Measurements from ENCODE around the gene PTAR1. TPM values are rescaled to one million over a fixed set of nuclear protein-coding genes. Genes with fewer than 3 reads are reported as not detected.

The PTAR1 gene
- total RNA-seq, 4 donors from 2014 or later: 35.4 to 173 (median 69.0) TPM

DNA sequence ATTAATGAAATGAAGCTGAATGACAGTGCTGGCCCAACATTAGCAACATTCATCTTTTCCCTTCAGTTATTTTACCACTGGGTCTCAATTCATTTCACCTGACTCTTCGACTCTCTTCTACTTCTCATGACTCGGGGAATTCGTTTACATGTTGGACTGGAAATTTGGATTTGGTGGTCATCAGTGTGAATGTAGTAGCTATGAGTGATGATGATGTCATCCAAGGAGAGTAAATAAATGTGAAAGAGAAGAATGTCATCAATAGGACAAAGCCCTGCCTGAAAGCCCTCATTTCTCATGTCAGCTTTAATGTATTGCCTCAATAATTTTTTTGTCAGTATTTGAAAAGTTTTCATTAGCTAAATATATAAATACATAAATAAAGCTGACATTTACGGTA lies 38.9 kb upstream of the PTAR1 start:
- no peaks in the 10 kb centered on the region for H3K4me1 ChIP-seq
- H3K9me3 ChIP-seq: no peaks in the 10 kb centered on the region
- H3K27me3 ChIP-seq: no peaks in the 10 kb centered on the region
- no peaks in the 10 kb centered on the region for H3K36me3 ChIP-seq
- DNase-seq: no peak
- intact Hi-C loops (cut with DNase I; ENCODE audit: low total_unique reads): no loop called here
- TF ChIP-seq POLR2A (IDR thresholded peaks at IDR 0.05): no peak
- H3K27ac ChIP-seq: no peak overlapping the region
- H3K4me3 ChIP-seq: no peak overlapping the region

DNA sequence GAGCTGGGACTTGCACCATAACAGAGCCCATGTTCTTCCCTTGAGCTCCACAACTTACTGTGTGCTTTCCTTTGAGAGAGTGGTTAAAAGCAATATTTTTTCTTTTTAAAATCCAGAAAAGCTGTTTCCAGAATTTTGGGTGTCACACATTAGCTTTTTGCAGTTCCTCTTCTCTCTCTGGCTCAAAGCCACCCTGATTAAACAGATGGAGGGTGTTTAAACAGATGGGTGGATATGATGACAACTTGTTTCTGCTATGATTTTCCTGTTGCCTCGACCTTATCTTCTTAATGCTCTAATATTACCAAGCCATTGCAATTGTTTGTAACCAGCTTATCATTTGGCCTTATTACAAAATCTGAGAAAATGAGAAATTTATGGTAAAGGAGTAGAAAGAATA lies 37.9 kb upstream of the PTAR1 start:
- Histone ChIP-seq H3K9me3 (no peaks in the 10 kb centered on the region), H3K27ac (no peak overlapping the region), H3K4me3 (no peak overlapping the region), H3K4me1 (no peaks in the 10 kb centered on the region), H3K36me3 (no peaks in the 10 kb centered on the region), H3K27me3 (no peaks in the 10 kb centered on the region)
- intact Hi-C loops (cut with DNase I; ENCODE audit: low total_unique reads): no loop called here
- TF ChIP-seq, protein P1, sequence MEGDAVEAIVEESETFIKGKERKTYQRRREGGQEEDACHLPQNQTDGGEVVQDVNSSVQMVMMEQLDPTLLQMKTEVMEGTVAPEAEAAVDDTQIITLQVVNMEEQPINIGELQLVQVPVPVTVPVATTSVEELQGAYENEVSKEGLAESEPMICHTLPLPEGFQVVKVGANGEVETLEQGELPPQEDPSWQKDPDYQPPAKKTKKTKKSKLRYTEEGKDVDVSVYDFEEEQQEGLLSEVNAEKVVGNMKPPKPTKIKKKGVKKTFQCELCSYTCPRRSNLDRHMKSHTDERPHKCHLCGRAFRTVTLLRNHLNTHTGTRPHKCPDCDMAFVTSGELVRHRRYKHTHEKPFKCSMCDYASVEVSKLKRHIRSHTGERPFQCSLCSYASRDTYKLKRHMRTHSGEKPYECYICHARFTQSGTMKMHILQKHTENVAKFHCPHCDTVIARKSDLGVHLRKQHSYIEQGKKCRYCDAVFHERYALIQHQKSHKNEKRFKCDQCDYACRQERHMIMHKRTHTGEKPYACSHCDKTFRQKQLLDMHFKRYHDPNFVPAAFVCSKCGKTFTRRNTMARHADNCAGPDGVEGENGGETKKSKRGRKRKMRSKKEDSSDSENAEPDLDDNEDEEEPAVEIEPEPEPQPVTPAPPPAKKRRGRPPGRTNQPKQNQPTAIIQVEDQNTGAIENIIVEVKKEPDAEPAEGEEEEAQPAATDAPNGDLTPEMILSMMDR (IDR thresholded peaks at IDR 0.05): no peak
- TF ChIP-seq POLR2A (IDR thresholded peaks at IDR 0.05): no peak
- no peak for DNase-seq

DNA sequence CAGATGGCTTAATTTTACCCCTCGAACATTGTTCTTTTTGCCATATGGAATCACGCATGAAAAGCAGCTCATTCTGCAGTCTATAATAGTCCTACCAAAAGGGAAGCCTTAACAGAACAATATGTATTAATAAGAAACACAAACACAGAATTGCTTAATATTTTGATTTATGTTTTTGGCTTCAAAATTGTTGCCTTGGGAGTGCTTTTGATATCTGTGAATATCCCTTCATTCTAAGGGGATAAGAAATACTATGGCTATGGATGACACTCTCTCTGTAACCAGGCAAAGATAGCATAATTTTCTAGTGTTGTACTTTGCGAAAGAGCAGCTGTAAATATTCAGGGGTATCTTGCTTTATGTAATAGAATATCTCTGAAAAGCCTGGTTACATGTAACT lies 34.5 kb upstream of the PTAR1 start:
- H3K4me3 ChIP-seq: no peak overlapping the region
- no peaks in the 10 kb centered on the region for H3K4me1 ChIP-seq
- no peaks in the 10 kb centered on the region for H3K27me3 ChIP-seq
- DNase-seq: no peak
- no peaks in the 10 kb centered on the region for H3K36me3 ChIP-seq
- H3K9me3 ChIP-seq: no peaks in the 10 kb centered on the region
- intact Hi-C loops (cut with DNase I; ENCODE audit: low total_unique reads): no loop called here
- H3K27ac ChIP-seq: no peak overlapping the region
- TF ChIP-seq, protein P1 (IDR thresholded peaks at IDR 0.05): no peak
- TF ChIP-seq POLR2A (IDR thresholded peaks at IDR 0.05): no peak

DNA sequence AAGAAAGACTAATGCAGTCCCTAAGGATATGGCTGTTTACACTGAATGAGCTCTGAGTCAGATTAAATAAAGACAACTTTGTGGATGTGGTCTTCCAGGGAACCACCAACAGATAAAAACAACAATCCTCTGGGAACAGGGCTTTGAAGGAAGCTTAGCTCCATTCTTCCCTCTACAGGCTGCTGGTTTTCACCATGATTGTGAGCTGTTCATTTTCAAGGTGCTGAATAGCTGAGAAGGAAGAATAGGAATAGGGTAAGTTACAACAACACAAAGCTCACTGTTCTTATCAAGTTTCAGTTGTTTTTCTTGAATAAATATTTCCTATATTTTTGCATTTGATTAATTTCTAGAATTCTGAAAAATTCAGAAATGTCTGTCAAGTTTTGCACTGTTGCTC lies 25.9 kb upstream of the PTAR1 start:
- H3K9me3 ChIP-seq: no peaks in the 10 kb centered on the region
- DNase-seq: no peak
- no peak for TF ChIP-seq POLR2A (IDR thresholded peaks at IDR 0.05)
- TF ChIP-seq, protein P1 (IDR thresholded peaks at IDR 0.05): no peak
- no peak overlapping the region for H3K4me3 ChIP-seq
- intact Hi-C loops (cut with DNase I; ENCODE audit: low total_unique reads): no loop called here
- no peak overlapping the region for H3K27ac ChIP-seq
- H3K4me1 ChIP-seq: no peaks in the 10 kb centered on the region
- no peaks in the 10 kb centered on the region for H3K36me3 ChIP-seq
- H3K27me3 ChIP-seq: no peaks in the 10 kb centered on the region

DNA sequence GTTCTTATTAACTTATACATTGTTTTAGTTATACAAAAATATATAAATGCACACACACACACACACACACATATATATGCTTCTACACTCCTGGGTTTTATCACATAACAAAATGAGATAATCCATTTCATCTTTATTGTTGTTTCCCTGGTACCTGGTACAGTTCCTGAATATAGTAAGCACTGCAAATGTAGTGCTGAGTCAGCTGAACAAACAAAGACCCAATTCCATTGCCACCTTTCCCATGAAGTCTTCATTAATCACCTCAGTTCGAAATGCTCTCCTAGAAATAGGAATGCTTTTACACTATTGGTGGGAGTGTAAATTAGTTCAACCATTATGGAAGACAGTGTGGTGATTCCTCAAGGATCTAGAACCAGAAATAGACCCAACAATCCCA lies 13.4 kb upstream of the PTAR1 start:
- intact Hi-C loops (cut with DNase I; ENCODE audit: low total_unique reads): no loop called here
- Histone ChIP-seq H3K4me1 (no peaks in the 10 kb centered on the region), H3K27ac (no peak overlapping the region), H3K4me3 (no peak overlapping the region), H3K36me3 (no peaks in the 10 kb centered on the region), H3K9me3 (no peaks in the 10 kb centered on the region), H3K27me3 (no peaks in the 10 kb centered on the region)
- DNase-seq: no peak
- TF ChIP-seq POLR2A (IDR thresholded peaks at IDR 0.05): no peak
- TF ChIP-seq, protein P1 (IDR thresholded peaks at IDR 0.05): no peak

DNA sequence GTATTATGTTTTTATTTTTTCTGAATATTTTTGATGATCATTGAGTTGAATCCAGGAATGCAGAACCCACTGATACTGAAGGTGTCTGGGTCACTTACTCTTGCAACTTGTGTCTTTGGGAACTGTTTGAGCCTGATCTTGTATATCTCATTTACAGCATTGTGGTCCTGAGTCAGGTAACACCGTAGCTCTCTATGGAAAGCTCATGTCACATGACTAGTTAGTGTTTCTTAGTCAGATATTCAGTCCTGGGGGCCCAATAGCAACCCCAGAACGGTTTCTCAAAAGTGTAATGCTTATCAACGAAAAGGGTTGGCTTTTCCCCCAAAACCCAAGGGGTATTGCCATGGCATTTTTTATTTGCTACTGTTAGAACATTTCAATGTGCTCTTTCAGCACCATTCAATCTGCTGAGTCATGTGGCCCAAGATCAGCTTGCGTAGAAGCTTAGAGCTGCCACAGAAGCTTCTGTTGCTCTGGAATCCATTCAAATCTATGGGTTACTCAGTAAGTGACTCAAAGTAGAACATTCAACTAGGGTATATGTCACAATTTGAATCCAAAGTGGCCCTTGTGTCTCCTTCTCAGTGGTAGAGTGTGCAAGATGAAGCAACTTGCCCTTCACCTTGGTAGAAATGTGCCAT lies 12.1 kb upstream of the PTAR1 start:
- Histone ChIP-seq H3K27ac (no peak overlapping the region), H3K36me3 (no peaks in the 10 kb centered on the region), H3K4me1 (no peaks in the 10 kb centered on the region), H3K9me3 (no peaks in the 10 kb centered on the region), H3K27me3 (no peaks in the 10 kb centered on the region), H3K4me3 (no peak overlapping the region)
- intact Hi-C loops (cut with DNase I; ENCODE audit: low total_unique reads): no loop called here
- no peak for DNase-seq
- TF ChIP-seq POLR2A (IDR thresholded peaks at IDR 0.05): no peak
- TF ChIP-seq, protein P1 (IDR thresholded peaks at IDR 0.05): no peak
